H4 (cell line): Measurements from ENCODE around the gene PVRIG. TPM values are rescaled to one million over a fixed set of nuclear protein-coding genes. Genes with fewer than 3 reads are reported as not detected.

ENCODE experiments used
- total RNA-seq: library from RNA; depleted of rRNA; stranded (reverse); fragments of >200 nt; shearing (Covaris generic); gene quantifications from 2 replicates; pipeline ENCODE4 v1.2.3, GENCODE V29; 2014; rRNA removed

Gene PVRIG
- total RNA-seq, 1 experiment from 2014 or later = not detected

Other genes starting within 250 kb of the PVRIG start
- gene AZGP1, start 243.9 kb upstream of the PVRIG start, total RNA-seq = 1.3 and 3.5 TPM in 2 replicates
- 9.1 and 12.2 TPM in 2 replicates for gene ZKSCAN1, start 204.4 kb upstream of the PVRIG start, total RNA-seq
- gene ZSCAN21, start 170.2 kb upstream of the PVRIG start, total RNA-seq = 11.7 and 17.4 TPM in 2 replicates
- 32.3 and 32.5 TPM in 2 replicates for gene ZNF3, start 138.2 kb upstream of the PVRIG start, total RNA-seq
- gene COPS6, start 131.0 kb upstream of the PVRIG start, total RNA-seq = 76.6 and 95.4 TPM in 2 replicates
- 258 and 299 TPM in 2 replicates for gene MCM7, start 118.6 kb upstream of the PVRIG start, total RNA-seq
- gene AP4M1, start 118.3 kb upstream of the PVRIG start, total RNA-seq = 20.0 and 29.6 TPM in 2 replicates
- 44.0 and 62.1 TPM in 2 replicates for gene TAF6, start 100.6 kb upstream of the PVRIG start, total RNA-seq
- 31.9 and 33.1 TPM in 2 replicates for gene CNPY4, start 100.3 kb upstream of the PVRIG start, total RNA-seq
- gene MBLAC1, start 93.0 kb upstream of the PVRIG start, total RNA-seq = 0.52 and 1.6 TPM in 2 replicates
- 217 and 229 TPM in 2 replicates for gene LAMTOR4, start 71.0 kb upstream of the PVRIG start, total RNA-seq
- 7.7 and 8.0 TPM in 2 replicates for gene TRAPPC14, start 61.2 kb upstream of the PVRIG start, total RNA-seq
- gene GAL3ST4, start 51.3 kb upstream of the PVRIG start, total RNA-seq = 0.33 and 0.62 TPM in 2 replicates
- gene GPC2, start 42.6 kb upstream of the PVRIG start, total RNA-seq = 0.95 and 3.6 TPM in 2 replicates
- gene STAG3, start 42.0 kb upstream of the PVRIG start, total RNA-seq = 0.35 TPM in 1 of 2 replicates, not detected in the other
- gene SPDYE3, start 87.8 kb downstream of the PVRIG start, total RNA-seq = not detected in 2 replicates
- 4.4 and 4.6 TPM in 2 replicates for gene PILRB, start 138.2 kb downstream of the PVRIG start, total RNA-seq
- 0.54 TPM in 1 of 2 replicates, not detected in the other for gene PILRA, start 153.5 kb downstream of the PVRIG start, total RNA-seq
- 1.9 and 2.2 TPM in 2 replicates for gene ZCWPW1, start 208.8 kb downstream of the PVRIG start, total RNA-seq
- 25.8 and 28.5 TPM in 2 replicates for gene MEPCE, start 209.9 kb downstream of the PVRIG start, total RNA-seq
- gene PPP1R35, start 216.5 kb downstream of the PVRIG start, total RNA-seq = 22.6 and 31.5 TPM in 2 replicates
- 0.84 and 1.0 TPM in 2 replicates for gene SPACDR, start 244.3 kb downstream of the PVRIG start, total RNA-seq